HFF-Myc (cell line): Measurements from ENCODE around the gene ARHGAP6.

ENCODE experiments used
- DNase-seq: peaks from one replicate; pipeline ENCODE4 v3.0.0-alpha.2; 2011; ENCODE audit warnings: low read depth; ENCODE audit errors: extremely low read depth
- H3K4me3 ChIP-seq: replicated peaks from 2 replicates; pipeline ENCODE4 v1.5.1; 2011; ENCODE audit warnings: low read depth, mild to moderate bottlenecking, control low read depth, low read length
- CTCF ChIP-seq: IDR thresholded peaks from 2 replicates; pipeline ENCODE4 v1.5.1; 2012; ENCODE audit warnings: mild to moderate bottlenecking, low read depth, low read length, control low read depth; ENCODE audit errors: missing control alignments

The ARHGAP6 gene

DNA sequence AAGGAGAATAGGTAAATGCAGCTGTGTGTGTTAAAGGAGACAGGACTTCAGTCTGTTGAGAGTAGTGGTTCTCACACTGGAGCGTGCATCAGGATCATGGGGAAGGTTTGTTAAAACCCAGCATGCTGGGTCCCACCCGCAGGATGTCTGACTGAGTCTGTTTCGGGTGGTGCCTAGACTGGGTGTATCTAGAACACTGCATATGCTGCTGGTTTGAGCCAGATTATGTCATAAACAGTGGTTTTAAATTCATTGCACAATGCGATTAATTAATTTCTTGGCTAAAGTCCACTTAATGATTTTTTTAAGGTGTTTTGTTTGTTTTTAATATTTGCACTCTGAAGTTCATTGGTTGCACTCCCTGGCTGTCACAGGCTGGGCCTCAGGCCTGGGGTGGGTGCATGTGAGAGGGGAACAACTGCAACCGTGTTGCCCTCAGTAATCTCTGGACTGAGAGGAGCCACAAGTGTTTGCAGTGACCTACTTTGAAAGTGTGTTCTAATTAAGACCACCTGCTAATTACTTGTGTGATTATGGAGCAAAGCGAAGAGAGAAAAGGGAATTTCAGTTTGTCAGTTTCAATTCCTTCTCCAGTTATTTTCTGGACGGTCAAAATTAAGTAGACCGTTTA lies 546.3 kb downstream of the ARHGAP6 start:
- DNase-seq = no peak
- no peak overlapping the region for H3K4me3 ChIP-seq
- TF ChIP-seq CTCF = no peak

GRCh38 chrX:11117745-11118144 lies 548.0 kb downstream of the ARHGAP6 start:
- H3K4me3 ChIP-seq = no peak overlapping the region
- no peak for DNase-seq
- no peak for TF ChIP-seq CTCF

DNA sequence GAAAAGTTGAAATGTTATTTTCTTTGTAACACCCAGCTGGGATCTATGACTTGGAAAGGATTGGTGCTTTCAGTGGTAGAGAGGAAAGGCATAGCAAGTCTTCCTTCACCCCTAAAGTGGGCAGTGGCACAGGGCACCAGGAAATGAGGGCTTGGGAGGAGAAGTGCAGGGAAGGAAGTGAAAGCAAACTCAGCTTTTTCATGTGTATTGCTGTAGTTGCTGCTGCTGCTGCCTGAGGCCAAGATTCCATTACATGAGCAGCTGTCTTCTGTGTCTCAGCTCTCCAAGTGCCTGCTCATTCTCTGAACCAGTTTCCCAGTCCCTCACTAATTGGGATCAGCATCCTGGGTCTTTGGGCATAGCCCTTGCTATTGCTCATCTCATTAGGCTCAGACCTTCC lies 552.0 kb downstream of the ARHGAP6 start:
- TF ChIP-seq CTCF = no peak
- no peak overlapping the region for H3K4me3 ChIP-seq
- DNase-seq = no peak

DNA sequence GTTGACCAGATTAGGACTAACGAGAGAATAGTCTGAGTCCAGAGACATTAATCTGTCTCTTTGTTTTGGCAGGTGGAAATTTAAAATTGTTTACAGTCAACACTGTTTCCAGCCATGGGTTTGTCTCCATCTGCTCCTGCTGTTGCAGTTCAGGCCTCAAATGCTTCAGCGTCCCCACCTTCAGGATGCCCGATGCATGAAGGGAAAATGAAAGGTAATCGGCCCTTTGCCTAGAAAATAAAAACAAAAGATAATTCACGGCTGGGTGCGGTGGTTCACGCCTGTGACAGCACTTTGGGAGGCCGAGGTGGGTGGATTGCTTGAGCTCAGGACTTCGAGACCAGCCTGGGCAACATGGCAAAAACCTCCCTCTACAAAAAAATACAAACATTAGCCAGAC lies 553.8 kb downstream of the ARHGAP6 start:
- no peak for DNase-seq
- no peak for TF ChIP-seq CTCF
- H3K4me3 ChIP-seq = peak overlapping the region; percentile 76

- TF ChIP-seq CTCF = no peak
- DNase-seq = no peak
- peak within 1 kb of the TSS; percentile 76 for H3K4me3 ChIP-seq
Observed at GRCh38 chrX:11111037-11111851, 554.5 kb downstream of the ARHGAP6 start, which contains the start of gene HCCS. TSS of gene HCCS (plus strand) at chrX:11111332. CDS start at chrX:11112061, 729 bp downstream.

GRCh38 chrX:11109968-11110367 lies 555.8 kb downstream of the ARHGAP6 start:
- DNase-seq = no peak
- peak overlapping the region; percentile 76; the same call in 1 of the 2 replicates for H3K4me3 ChIP-seq

More at GRCh38 chrX:11109968-11110367, 555.8 kb downstream of the ARHGAP6 start:
- TF ChIP-seq CTCF = no peak
